ENCODE data around the gene HS3ST4.
"Not testable (repeated sequence)": the region's sequence is repeated elsewhere in the genome, so short reads cannot be mapped to it uniquely, and the experiment has no call there.

HS3ST4 gene

DNA sequence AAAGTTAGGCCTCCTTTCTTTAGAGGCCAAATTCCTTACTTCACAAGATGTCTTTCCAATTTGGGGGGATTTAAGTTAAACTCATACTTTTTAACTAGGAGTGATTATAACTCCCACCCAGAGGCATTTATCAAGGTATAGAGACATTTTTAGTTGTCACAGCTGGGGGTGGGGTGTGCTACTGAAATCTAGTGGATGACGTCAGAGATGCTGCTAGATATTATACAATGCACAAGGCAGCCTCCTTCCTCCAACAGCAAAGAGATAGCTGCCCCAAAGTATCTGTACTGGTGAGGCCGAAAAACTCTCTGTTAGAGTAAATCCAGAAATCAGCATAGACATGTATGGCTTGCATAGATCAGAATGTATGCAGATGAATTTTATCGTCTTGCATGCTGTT lies 324.0 kb downstream of the HS3ST4 start:
- no peak for DNase-seq

DNA sequence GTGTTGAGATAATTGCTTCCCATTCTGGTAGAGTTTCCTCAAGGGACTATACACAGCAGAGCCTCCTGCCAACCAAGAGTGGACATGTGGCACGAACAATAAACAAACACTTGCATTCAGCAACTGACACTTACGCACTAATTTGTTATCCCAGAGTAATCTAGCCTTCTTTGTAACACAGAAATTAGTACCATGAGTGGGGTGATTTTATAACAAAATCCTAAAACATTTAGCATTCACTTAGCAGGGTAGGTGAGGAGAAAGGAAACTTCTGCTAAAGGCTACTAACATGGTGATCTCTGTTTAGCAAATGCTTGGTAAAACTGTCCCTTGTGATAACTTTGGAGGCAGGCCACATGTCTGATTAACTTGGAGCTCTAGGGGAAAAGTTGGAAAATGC lies 325.2 kb downstream of the HS3ST4 start:
- DNase-seq: no peak

DNA sequence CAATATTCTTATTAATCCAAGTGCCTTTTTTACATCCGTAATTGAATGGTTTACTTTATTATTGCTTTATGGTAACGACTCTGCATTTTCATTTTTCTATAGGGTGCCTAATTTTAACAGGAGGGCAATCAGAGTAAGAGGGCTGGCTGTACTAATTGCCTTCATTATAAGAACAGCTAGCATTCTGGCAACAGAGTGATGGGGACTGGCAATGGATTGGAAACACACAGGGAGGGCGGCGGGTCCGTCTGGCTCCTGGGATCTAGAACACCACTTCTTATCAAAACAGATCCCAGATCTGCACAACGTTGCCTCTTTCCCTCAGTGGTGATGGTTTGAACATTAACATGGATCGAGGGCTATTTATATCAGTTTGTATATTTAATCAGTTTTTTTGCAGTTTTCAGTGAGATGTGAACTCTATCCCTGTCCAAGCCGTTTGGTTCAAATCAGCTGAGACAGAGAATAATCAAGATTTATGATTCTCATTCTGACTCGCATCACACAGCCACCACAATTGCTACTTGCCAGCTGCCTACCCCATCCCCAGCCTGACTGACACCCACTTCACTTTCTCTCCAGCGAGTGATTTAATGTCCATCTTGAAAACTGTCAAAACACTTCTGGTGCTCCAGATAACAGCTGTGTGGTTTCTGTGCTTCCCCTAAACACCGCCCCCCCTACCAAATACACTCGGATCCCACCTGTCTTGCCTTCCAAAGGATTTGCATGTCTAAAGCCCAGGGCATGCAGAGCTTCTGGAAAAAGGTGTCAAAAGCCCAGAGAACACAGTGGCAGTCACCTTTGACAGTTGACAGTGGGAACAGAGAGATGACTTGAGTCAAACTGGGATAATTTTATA lies 327.9 kb downstream of the HS3ST4 start:
- DNase-seq: no peak

DNA sequence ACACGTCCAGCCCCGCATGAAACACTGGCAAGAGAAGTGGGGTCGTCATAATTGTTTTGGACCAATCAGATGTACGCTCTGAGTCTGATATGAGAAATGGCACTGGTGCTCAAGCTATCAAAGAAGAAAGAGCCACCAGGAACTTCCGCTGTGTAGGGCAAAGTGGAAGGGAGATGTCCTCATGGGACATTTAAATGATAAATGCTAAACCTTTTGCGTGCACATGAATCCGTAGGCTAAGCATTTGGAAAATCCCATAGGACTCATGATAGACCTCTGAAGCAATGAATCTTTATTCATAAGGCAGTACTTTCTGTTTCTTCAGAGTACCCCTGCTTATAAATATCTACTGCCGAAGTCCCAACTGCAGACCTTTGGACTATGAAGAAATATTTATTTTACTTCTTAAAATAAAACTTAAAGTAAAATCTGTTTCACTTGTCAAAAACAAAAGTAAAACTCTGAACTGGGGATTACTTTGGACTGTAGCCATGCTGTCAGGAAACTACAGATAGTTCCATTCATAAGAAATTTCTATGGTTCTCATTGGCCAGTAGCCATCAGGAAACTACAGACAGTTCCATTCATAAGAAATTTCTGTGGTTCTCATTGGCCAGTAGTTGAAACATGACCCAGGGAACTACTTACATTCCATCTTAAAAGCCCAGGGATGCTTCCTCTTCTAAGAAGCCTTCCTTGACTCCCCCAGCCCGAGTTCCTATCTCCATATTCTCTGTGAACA lies 335.1 kb downstream of the HS3ST4 start:
- no peak for DNase-seq

DNA sequence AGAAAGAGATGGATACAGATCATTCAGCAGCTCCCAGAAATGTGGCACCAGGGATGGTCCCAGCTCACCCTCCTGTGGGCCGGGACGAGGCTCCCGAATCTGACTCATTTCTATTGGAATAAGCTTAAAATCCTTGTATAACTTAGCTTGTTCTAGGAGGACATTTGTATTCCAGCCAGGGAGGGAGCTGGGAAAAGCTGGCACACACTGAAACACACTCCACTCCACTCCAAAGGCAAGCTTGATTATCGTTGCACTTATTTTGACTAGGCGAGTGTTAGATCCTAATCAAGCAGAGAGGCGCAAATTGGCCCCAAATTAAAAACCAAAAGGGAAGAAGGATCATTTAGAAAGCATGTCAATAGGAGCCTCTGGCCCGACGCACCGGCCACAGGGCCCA lies 339.5 kb downstream of the HS3ST4 start:
- no peak for DNase-seq

DNA sequence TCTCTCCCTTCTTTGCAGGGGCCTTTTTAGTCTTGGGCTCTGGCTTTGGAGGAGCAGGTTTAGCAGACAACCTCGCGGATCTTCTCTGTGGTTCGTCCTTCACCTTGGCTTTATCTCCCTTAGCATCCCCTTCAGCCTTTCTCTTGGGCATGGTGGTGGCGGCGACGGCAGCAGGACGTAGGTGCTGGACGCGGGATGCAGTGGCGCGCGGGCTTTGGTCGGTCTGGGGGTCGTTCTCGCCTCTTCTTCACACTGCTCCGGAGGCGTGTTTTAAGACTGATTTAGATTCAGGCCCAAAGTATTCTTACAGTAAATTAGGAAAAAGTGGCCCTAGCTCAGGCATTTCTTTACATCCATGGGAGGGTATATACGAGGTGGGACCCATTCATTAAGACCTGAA lies 340.9 kb downstream of the HS3ST4 start:
- DNase-seq: not testable (repeated sequence)

DNA sequence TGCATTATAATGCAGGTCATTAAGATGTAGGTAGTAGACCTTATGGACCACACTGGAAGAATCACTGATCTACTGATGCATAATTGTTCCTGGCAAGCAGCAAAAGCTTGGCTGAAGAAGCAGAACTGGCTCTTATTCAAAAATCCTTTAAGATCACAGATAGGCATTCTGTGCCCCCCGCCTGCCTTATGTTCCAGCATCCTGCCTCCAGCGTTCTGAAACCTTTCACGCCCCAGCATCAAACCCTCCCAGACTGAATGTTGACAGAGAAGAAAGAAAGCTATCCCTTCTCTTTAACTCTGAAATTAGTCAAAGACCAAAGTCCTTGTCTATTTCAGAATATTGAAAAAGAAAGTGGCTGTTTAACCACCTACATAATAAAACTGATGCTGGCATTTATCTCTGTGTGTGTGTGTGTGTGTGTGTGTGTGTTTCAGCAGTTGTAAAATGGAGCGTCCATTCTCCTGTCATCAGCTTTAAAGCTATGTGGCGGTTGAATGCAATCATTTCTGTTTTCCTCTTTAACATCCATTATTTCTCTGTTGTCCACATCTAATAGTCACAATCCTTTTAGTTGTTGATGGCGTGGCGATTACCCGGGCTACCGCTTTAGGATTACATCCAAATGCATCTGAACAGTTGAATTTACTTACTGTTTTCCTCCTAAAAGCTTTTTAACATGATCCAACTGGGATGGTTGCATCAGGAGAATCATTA lies 350.4 kb downstream of the HS3ST4 start:
- DNase-seq: no peak

DNA sequence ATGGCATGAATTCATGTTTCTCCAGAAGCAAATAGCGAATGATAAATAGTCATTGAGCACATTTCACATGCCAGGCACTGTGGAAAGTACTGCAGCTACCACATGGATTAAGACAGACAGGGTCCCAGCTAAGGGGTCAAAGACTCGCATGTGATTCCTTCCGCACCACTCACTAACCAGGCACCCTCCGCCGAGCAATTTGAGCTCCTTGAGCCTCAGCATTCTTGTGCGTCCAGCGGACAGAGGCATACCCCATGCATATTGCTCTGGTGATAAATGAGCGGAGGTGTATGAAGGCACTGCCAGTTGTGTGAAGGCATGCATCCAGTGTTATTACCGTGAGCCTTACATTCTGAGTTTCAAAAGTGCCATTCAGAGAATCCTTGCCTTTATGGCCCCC lies 358.7 kb downstream of the HS3ST4 start:
- no peak for DNase-seq

DNA sequence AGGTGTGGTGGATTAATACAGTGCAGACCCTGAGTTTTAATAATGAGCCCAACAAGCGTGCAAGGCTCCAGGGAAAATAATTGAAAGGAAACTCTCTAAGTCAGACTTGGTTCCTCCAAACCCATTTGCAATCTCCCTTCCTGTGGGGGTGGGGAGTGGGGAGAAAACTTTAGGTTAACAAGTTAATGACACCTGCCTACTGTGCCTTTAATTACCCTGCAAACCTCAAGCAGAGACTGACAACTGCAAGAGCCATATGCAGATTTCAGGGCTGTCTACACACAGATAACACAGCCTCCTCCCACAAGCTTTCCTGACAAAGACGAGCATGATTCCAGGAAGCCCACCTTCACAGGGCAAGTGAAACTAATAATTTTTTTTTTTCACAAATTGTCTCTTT lies 359.3 kb downstream of the HS3ST4 start:
- no peak for DNase-seq

DNA sequence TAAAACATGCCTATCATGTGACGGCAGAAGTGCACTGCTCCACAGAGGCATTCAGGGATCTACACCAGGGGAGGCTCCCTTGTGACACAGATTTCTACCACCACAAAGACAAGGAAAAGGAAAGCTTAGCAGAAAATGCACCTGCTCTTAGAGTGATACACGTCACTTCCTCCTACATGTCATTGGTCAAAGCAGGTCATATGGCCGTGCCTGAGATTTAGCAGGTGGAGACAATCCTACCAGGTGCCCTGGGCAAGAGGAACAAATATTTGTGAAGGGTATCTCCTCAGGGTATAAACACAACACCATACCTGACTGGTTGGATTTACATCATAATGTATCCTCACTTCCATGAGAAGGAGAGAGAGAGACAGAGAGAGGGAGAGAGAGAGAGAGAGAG lies 362.1 kb downstream of the HS3ST4 start:
- DNase-seq: no peak

DNA sequence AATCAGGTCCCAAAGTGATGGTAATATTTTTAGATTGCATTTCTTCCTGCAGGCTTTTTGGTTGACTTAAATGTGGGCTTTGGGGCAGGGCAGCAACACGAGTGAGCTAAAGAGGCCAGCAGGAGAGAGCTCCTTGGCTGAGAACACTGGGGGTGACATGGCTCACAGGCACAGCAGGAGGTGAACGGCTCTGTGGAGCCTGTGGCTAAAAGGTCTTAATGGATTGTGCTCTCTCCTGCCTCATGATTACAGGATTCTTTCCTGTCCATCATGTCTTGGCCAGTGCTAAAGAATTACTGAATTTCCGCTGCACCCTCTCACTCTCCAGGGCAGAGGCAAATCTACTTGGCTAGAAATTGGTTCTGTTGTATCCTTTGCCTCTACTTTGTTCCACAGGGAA lies 366.6 kb downstream of the HS3ST4 start:
- no peak for DNase-seq

DNA sequence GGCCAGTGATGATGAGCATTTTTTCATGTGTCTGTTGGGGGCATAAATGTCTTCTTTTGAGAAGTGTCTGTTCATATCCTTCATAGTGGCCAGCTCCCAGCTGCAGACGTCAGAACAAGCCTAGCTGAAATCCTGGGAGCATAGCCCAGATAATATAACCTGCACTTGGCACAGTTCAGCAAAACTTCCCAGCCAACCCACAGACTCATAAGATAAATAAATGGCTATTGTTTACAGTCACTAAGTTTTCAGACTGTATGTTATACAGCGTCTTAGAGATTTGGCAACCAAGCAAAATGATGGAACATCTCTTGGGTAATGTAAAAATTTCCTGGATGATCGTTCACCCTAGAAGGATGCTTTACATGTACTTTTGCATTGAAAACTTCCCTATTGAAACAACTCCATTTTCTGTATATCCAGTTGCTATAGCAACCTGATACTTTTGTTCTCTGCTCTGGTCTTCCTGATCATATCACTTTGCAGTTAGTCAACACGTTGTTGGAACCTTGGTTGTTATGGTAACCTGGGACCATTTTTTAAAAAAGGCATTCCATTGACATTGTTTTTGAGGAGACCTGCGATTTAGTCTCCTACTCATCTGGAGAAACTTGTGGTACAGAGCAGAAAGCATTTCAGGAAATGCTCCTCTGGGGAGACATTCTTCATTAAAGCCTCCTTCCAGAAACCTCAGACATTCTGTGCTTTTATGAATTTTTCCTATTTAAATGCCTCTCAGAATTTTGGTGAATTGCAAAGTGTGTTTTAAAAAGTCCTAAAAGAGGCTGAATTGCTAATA lies 378.7 kb downstream of the HS3ST4 start:
- no peak for DNase-seq

DNA sequence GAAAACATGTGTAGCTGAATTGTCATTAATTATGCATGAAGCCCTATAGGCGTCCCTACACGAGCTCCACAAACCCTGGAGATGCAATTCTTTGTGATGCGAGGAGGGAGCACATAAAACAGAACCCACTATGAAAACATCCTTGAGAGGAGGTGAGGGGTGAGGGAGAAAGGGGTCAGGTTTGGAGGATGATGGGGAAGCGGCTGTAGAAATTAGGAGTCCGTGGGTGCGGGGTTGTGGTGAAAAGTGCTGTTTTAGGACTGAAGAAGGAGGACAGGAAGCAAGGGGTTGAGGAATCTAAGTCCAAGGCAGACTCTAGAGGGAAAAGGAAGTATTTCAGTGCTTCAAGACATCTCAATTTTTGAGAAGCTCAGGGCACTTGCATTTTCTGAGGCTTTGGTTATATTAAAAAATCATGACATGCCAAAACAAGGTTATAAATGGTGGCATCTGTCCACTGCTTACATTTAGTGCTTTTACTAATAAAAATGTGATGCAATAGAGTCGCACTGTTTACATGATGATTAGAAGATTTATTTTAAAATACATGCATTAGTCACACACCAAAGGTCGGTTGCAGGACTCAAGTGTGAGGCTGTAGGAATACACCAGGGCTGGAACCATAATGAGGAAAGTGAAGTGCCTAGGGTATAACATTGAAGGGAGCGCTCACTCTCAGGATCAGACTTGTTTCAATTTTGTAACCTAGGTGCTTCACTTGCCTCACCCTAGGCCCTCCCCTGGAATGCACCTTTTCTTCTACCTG lies 379.5 kb downstream of the HS3ST4 start:
- no peak for DNase-seq

DNA sequence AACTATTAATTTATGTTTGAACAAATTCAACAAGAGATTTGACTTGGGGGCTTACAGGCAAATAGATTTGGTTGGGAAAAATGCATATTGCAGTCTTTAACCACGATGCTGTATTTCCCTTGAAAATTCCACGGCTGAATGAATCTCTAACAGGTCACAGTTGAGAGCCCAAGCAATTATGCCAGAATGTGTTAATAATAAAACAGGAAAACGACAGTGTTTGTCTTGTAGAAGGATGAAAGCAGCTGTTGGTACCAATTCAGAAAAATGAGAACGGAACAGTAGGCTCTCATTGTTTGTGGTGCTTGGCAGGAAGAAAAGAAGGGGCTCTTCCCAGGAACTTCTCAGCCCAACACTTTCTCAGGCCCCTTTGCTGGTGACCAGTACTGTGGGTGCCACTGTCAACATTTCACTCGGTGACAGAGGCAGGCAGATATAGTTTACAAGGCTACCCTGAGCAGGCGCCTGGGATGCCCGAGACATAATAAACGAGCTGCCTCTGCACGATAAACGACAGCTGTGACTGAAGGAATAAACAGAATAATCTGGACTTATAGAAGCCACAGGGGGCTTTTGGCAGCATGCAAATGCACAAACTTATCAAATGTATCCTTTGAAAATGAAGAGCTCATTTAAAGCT lies 387.1 kb downstream of the HS3ST4 start:
- no peak for DNase-seq

DNA sequence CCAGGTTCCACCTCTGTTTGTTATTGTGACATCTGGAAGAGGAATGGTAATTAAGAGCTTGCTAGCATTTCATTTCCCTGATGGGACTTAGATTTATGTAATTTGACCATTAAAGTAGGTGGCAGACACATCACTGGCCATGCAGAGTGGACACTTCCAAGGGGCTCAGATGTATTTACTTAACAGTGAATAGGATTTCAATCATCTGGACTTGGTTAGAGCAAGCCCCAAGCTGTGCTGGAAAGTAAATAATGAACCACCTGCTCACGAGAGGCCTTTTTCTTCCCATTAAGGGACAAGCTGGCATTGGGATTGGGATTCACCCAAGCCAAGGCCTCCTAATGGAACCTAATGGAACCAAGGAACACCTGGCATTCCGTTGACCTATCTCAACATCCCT lies 395.3 kb downstream of the HS3ST4 start:
- DNase-seq: no peak

DNA sequence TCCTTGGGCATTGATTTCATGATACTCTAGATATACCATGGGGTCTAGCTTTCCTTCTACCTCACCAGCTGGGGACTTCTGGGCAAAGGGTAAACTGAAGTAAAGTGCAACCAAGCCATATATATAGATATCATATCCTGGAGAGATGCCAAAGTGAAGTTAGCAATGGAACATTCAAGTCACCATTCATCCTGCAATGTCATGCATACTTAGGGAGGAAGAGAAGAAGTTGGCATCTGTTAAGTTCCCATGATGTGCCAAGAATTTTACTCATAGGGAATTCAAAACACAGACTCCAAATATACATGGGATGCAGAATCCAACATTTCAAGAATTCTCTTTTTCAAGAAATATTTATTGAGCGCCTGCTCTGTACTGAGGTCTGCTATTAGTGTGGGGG lies 399.8 kb downstream of the HS3ST4 start:
- no peak for DNase-seq

DNA sequence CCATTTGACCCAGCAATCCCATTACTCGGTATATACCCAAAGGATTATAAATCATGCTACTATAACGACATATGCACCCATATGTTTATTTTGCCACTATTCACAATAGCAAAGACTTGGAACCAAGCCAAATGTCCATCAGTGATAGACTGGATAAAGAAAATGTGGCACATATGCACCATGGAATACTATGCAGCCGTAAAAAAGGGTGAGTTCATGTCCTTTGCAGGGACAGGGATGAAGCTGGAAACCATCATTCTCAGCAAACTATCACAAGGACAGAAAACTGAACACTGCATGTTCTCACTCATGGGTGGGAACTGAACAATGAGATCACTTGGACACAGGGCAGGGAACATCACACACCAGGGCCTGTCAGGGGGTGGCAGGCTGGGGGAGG lies 406.4 kb downstream of the HS3ST4 start:
- DNase-seq: not testable (repeated sequence)

DNA sequence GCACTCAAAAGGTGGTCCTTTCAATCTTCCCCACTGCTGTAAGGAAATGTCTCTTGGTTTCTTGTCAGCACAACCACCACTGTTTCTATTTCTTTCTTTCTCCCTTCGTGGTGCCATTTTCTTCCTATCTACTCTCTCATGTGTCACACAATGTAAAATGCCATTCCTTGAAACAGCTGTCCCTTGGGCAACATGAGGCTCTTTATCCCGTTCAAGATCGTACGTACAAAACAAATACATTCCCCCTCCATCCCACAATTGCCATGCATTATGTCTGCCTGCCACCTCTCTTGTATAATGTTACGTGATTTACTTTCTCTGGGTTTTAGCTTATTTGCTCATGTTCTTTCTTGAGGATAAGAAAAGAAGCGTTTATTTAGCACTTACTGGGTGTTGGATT lies 410.6 kb downstream of the HS3ST4 start:
- no peak for DNase-seq

DNA sequence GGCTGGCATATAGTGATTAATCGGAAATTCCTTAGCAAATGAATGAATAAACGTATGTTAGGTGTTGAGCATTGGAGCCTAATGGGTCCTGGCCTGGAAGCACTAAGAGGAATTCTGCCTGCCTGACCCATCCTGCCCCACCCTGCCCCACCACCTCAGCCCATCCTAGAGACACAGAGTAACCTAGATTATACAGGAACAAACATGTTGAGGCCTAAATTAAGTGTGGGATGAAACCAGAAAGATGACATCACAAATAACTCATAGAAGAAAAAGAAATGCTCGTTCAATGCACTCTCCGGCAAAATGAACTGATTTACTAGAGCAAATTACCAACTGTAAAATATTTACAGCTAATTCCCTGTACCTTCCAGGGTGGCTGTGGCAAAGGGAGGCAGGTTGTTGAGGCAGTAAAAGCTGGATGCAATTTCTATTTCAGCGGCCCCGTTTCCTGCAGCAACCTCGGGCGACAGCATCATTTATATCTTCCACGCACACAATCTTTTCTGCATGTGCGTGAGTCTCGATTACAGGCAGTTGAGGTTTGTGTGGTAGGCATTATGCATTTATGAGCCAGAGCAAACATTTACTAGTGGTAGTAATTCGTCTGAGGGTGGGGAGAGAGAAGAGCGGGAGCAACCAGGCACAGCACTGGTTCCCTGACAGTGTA lies 417.2 kb downstream of the HS3ST4 start:
- DNase-seq: no peak

DNA sequence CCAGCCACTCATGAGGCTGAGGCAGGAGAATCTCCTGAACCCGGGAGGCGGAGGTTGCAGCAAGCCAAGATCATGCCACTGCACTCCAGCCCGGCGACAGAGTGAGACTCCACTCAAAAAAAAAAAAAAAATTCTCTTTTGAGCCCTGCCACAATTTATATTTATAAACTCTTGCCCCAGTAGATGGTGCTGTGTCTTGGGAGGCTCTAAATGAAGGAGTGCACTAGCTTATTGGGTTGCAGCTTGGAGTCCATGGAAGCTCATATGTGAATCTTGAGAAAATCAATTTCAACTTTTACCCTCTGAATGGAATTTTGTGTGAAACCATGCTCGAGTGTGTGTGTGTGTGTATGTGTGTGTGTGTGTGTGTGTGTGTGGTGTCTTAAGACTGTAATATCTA lies 420.1 kb downstream of the HS3ST4 start:
- DNase-seq: no peak

DNA sequence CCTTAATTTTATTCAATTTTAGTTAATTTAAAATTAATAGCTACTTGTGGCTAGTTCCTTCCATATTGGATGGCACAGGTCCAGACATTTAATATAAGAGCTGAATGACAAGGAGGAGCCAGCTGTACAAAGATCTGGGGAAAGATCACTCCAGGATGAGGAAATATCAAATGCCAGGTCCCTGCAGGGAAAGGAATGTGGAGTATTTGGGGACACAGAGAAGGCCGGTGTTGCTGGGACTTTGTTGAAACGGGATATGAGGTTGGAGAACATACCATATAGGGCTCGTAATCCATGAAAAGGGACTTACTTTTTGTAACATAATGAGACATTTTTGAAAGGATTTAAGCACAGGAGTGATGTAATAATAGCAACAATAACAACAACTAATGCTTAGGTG lies 426.8 kb downstream of the HS3ST4 start:
- DNase-seq: no peak
